ENCODE measurements around the gene SH2D3A.
"Not testable (repeated sequence)": the region's sequence is repeated elsewhere in the genome, so short reads cannot be mapped to it uniquely, and the experiment has no call there.

Gene SH2D3A

GRCh38 chr19:6754653-6755463 lies 12.4 kb downstream of the SH2D3A start:
- DNase-seq: no peak

- no peak for DNase-seq
Observed at GRCh38 chr19:6754136-6754535, 13.1 kb downstream of the SH2D3A start.

GRCh38 chr19:6753178-6754031 lies 13.8 kb downstream of the SH2D3A start:
- peak; percentile 84 for DNase-seq

GRCh38 chr19:6752256-6753177 lies 14.7 kb downstream of the SH2D3A start:
- no peak for DNase-seq

GRCh38 chr19:6751189-6751588 lies 16.0 kb downstream of the SH2D3A start:
- no peak for DNase-seq

GRCh38 chr19:6750062-6750461 lies 17.2 kb downstream of the SH2D3A start:
- DNase-seq: no peak

GRCh38 chr19:6748543-6748942 lies 18.7 kb downstream of the SH2D3A start:
- DNase-seq: not testable (repeated sequence)

GRCh38 chr19:6745965-6746364 lies 21.3 kb downstream of the SH2D3A start:
- DNase-seq: no peak

GRCh38 chr19:6744381-6745301 lies 22.6 kb downstream of the SH2D3A start:
- no peak for DNase-seq

- no peak for DNase-seq
Observed at GRCh38 chr19:6743714-6744380, 23.4 kb downstream of the SH2D3A start.

GRCh38 chr19:6743066-6743465 lies 24.2 kb downstream of the SH2D3A start:
- DNase-seq: no peak

GRCh38 chr19:6740589-6741343 lies 26.5 kb downstream of the SH2D3A start:
- DNase-seq: no peak

- no peak for DNase-seq
Observed at GRCh38 chr19:6739883-6740588, 27.2 kb downstream of the SH2D3A start.

GRCh38 chr19:6739390-6739882 lies 27.8 kb downstream of the SH2D3A start, which contains the start of gene TRIP10:
TSS of gene TRIP10 (plus strand) at chr19:6739680. CDS start at chr19:6739762, 82 bp downstream.
- DNase-seq: peak; percentile 84

GRCh38 chr19:6738787-6739389 lies 28.3 kb downstream of the SH2D3A start:
- no peak for DNase-seq

GRCh38 chr19:6737873-6738786 lies 29.1 kb downstream of the SH2D3A start:
- peak; percentile 81 for DNase-seq

- peak; percentile 100 for DNase-seq
Observed at GRCh38 chr19:6737284-6737872, 29.9 kb downstream of the SH2D3A start, which contains the start of gene GPR108. TSS of gene GPR108 (minus strand) at chr19:6737580. CDS start at chr19:6737576, 4 bp downstream.
